Measurements from ENCODE around the gene NUP133.

DNA sequence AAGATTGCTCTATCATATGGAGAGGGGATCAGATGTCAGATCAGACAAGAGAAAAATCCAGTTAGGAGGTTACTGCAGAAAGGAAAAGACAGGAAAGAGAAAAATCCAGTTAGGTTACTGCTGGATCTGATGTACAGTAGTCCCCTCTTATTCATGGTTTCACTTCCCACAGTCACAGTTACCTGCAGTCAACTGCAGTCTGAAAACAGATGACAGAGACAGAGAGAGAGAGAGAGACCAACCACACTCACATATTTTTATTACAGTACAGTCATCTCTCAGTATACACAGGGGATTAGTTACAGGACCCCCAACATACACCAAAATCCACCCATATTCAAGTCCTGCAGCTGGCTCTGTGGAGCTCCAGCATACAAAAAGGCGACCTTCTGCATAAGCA is 29.3 kb downstream of the NUP133 start:
- TF ChIP-seq, protein P1, sequence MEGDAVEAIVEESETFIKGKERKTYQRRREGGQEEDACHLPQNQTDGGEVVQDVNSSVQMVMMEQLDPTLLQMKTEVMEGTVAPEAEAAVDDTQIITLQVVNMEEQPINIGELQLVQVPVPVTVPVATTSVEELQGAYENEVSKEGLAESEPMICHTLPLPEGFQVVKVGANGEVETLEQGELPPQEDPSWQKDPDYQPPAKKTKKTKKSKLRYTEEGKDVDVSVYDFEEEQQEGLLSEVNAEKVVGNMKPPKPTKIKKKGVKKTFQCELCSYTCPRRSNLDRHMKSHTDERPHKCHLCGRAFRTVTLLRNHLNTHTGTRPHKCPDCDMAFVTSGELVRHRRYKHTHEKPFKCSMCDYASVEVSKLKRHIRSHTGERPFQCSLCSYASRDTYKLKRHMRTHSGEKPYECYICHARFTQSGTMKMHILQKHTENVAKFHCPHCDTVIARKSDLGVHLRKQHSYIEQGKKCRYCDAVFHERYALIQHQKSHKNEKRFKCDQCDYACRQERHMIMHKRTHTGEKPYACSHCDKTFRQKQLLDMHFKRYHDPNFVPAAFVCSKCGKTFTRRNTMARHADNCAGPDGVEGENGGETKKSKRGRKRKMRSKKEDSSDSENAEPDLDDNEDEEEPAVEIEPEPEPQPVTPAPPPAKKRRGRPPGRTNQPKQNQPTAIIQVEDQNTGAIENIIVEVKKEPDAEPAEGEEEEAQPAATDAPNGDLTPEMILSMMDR (IDR thresholded peaks at IDR 0.05) = no peak
- TF ChIP-seq, protein P2, sequence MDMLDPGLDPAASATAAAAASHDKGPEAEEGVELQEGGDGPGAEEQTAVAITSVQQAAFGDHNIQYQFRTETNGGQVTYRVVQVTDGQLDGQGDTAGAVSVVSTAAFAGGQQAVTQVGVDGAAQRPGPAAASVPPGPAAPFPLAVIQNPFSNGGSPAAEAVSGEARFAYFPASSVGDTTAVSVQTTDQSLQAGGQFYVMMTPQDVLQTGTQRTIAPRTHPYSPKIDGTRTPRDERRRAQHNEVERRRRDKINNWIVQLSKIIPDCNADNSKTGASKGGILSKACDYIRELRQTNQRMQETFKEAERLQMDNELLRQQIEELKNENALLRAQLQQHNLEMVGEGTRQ (IDR thresholded peaks at IDR 0.05) = no peak
- no peak for TF ChIP-seq RARB (CRISPR knock-in tag; IDR thresholded peaks at IDR 0.05)
- TF ChIP-seq, protein P3, sequence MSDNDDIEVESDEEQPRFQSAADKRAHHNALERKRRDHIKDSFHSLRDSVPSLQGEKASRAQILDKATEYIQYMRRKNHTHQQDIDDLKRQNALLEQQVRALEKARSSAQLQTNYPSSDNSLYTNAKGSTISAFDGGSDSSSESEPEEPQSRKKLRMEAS (IDR thresholded peaks at IDR 0.05) = no peak
- no peak for TF ChIP-seq RFX5 (IDR thresholded peaks at IDR 0.05)
- no peak for TF ChIP-seq ESRRA (IDR thresholded peaks at IDR 0.05; ENCODE audit: borderline replicate concordance, low read length)
- TF ChIP-seq BHLHE40 (IDR thresholded peaks at IDR 0.05; ENCODE audit: low read depth, low read length) = no peak
